H1 (cell line): Measurements from ENCODE around the gene CNBD2. TPM values are rescaled to one million over a fixed set of nuclear protein-coding genes. Genes with fewer than 3 reads are reported as not detected.
A peak's percentile ranks its signal among the peaks of the same experiment; 100 is the strongest.
"Not testable (repeated sequence)": the region's sequence is repeated elsewhere in the genome, so short reads cannot be mapped to it uniquely, and the experiment has no call there.

Experiments
- CTCF ChIA-PET: fragments of 300-600 bp; sonication (Branson Sonifier 250); formaldehyde crosslinking; loops from one replicate; lab custom pipeline; 2021; ENCODE audit not compliant: partially characterized antibody; lab: Charles Lee
- POLR2A ChIA-PET: fragments of 300-600 bp; sonication (Branson Sonifier 250); formaldehyde crosslinking; loops from one replicate; lab custom pipeline; 2021; ENCODE audit warnings: inconsistent platforms; ENCODE audit not compliant: partially characterized antibody; lab: Charles Lee
- DNase-seq, 2 experiments: peaks; one replicate each; pipeline versions ENCODE4 v3.0.0 to v3.0.0-alpha.2; 2010 to 2022; ENCODE audit warnings: low spot score in 2 of 2, low read depth in 1 of 2, mixed read lengths in 1 of 2
- FAIRE-seq: peaks from 2 replicates; lab custom pipeline; 2011; peaks lifted over from hg19 to GRCh38; lab: Jason Lieb, UNC
- H2AFZ ChIP-seq: 2 replicates; pipeline ENCODE4 v1.8.1; 2012; ENCODE audit warnings: low read length, inconsistent platforms
- H2AK5ac ChIP-seq: 2 replicates; pipeline ENCODE4 v1.6.1; 2013; ENCODE audit warnings: low read depth, low read length
- H2BK120ac ChIP-seq: replicated peaks from 2 replicates; pipeline ENCODE3; 2013; ENCODE audit warnings: low read depth, low read length, inconsistent platforms
- H2BK12ac ChIP-seq: 2 replicates; pipeline ENCODE4 v1.6.1; 2013; ENCODE audit warnings: low read depth, low read length
- H2BK15ac ChIP-seq: 2 replicates; pipeline ENCODE4 v1.6.1; 2013; ENCODE audit warnings: low read length
- H2BK20ac ChIP-seq: 2 replicates; pipeline ENCODE4 v1.6.1; 2013; ENCODE audit warnings: low read length
- H2BK5ac ChIP-seq: 2 replicates; pipeline ENCODE4 v1.6.1; 2013; ENCODE audit warnings: low read depth, low read length
- H3K14ac ChIP-seq: 2 replicates; pipeline ENCODE4 v1.6.1; 2013; ENCODE audit warnings: inconsistent platforms; ENCODE audit not compliant: insufficient read length
- H3K18ac ChIP-seq: 2 replicates; pipeline ENCODE4 v1.6.1; 2013; ENCODE audit warnings: low read length; ENCODE audit errors: extremely low read depth
- H3K23ac ChIP-seq: 2 replicates; pipeline ENCODE4 v1.6.1; 2013; ENCODE audit warnings: inconsistent platforms; ENCODE audit not compliant: insufficient read length
- H3K23me2 ChIP-seq: 2 replicates; pipeline ENCODE4 v1.6.1; 2013; ENCODE audit warnings: low read depth, low read length
- H3K27ac ChIP-seq: 2 replicates; pipeline ENCODE4 v1.6.1; 2011; ENCODE audit warnings: low read depth, low read length, inconsistent platforms
- H3K27me3 ChIP-seq, 4 experiments: replicated peaks in 1 of 4; 1 replicate in 1 of 4; 2 replicates in 3 of 4; pipeline versions ENCODE4 v1.6.1 to v1.8.1; 2011 to 2013; ENCODE audit warnings: low read length in 3 of 4, mild to moderate bottlenecking in 3 of 4, inconsistent platforms in 2 of 4, mixed read lengths in 2 of 4, moderate library complexity in 1 of 4; ENCODE audit not compliant: control insufficient read depth in 3 of 4, insufficient read depth in 3 of 4; ENCODE audit errors: extremely low read depth in 1 of 4
- H3K36me3 ChIP-seq, 4 experiments: 2 replicates each; pipeline versions ENCODE4 v1.6.1 to v1.8.1; 2011 to 2013; ENCODE audit warnings: mild to moderate bottlenecking in 4 of 4, low read length in 3 of 4, moderate library complexity in 2 of 4, control low read depth in 1 of 4, inconsistent platforms in 1 of 4; ENCODE audit not compliant: insufficient read depth in 4 of 4, control insufficient read depth in 2 of 4
- H3K4ac ChIP-seq: replicated peaks from 2 replicates; pipeline ENCODE3; 2013; ENCODE audit warnings: low read length, low read depth, mixed read lengths, inconsistent platforms; ENCODE audit not compliant: insufficient read length
- H3K4me1 ChIP-seq, 4 experiments: replicated peaks in 1 of 4; 1 replicate in 1 of 4; 2 replicates in 3 of 4; pipeline versions ENCODE4 v1.6.1 to v1.8.1; 2011 to 2013; ENCODE audit warnings: low read length in 3 of 4, inconsistent platforms in 2 of 4, mixed read lengths in 1 of 4; ENCODE audit not compliant: insufficient read depth in 4 of 4, control insufficient read depth in 3 of 4
- H3K4me2 ChIP-seq, 2 experiments: 2 replicates each; pipeline versions ENCODE4 v1.6.1 to v1.8.1; 2011 to 2013; ENCODE audit warnings: low read depth in 2 of 2, low read length in 2 of 2, control low read depth in 1 of 2, inconsistent platforms in 1 of 2, mild to moderate bottlenecking in 1 of 2; ENCODE audit not compliant: insufficient read depth in 1 of 2
- H3K4me3 ChIP-seq, 4 experiments: fragments of 200-600, 300-600 bp in 1 of 4; sonication (generic), shearing (Covaris generic), sonication (Bioruptor Twin) in 1 of 4; 2 replicates each; pipeline versions ENCODE4 v1.5.1 to v1.8.1; 2011 to 2016; ENCODE audit warnings: low read length in 4 of 4, low read depth in 3 of 4, control low read depth in 2 of 4, inconsistent platforms in 2 of 4, mild to moderate bottlenecking in 2 of 4, mixed read lengths in 1 of 4, moderate library complexity in 1 of 4; ENCODE audit not compliant: insufficient read depth in 2 of 4; ENCODE audit errors: extremely low read depth in 1 of 4
- H3K56ac ChIP-seq: replicated peaks from 2 replicates; pipeline ENCODE3; 2013; ENCODE audit warnings: low read depth, mild to moderate bottlenecking, mixed read lengths, low read length, inconsistent platforms; ENCODE audit not compliant: insufficient read length
- H3K79me1 ChIP-seq: 2 replicates; pipeline ENCODE4 v1.6.1; 2013; ENCODE audit warnings: low read depth, low read length, control low read depth
- H3K79me2 ChIP-seq, 2 experiments: 2 replicates each; pipeline versions ENCODE4 v1.6.1 to v1.8.1; 2012 to 2013; ENCODE audit warnings: low read length in 2 of 2, mild to moderate bottlenecking in 2 of 2, inconsistent platforms in 1 of 2; ENCODE audit not compliant: insufficient read depth in 2 of 2, control insufficient read depth in 1 of 2
- H3K9ac ChIP-seq, 4 experiments: replicated peaks in 1 of 4; 1 replicate in 1 of 4; 2 replicates in 3 of 4; pipeline versions ENCODE4 v1.6.1 to v1.8.1; 2011 to 2013; ENCODE audit warnings: low read depth in 3 of 4, low read length in 3 of 4, control low read depth in 2 of 4, mild to moderate bottlenecking in 2 of 4, moderate library complexity in 2 of 4, inconsistent platforms in 1 of 4; ENCODE audit errors: extremely low read depth in 1 of 4
- H3K9me3 ChIP-seq, 2 experiments: 2 replicates each; pipeline versions ENCODE4 v1.6.1 to v1.8.1; 2012 to 2013; ENCODE audit warnings: mild to moderate bottlenecking in 2 of 2, moderate library complexity in 2 of 2, control low read depth in 1 of 2, inconsistent platforms in 1 of 2, low read depth in 1 of 2, low read length in 1 of 2, mixed read lengths in 1 of 2; ENCODE audit not compliant: insufficient read depth in 2 of 2
- H4K20me1 ChIP-seq, 2 experiments: replicated peaks in 1 of 2; 2 replicates each; pipeline versions ENCODE3 to v1.8.1; 2011 to 2013; ENCODE audit warnings: inconsistent platforms in 2 of 2, low read length in 2 of 2, mild to moderate bottlenecking in 1 of 2; ENCODE audit not compliant: insufficient read depth in 2 of 2, control insufficient read depth in 1 of 2
- H4K5ac ChIP-seq: 2 replicates; pipeline ENCODE4 v1.6.1; 2013; ENCODE audit warnings: low read length, low read depth, mixed read lengths, inconsistent platforms; ENCODE audit not compliant: insufficient read length
- H4K8ac ChIP-seq: 2 replicates; pipeline ENCODE4 v1.8.0; 2013; ENCODE audit warnings: mild to moderate bottlenecking, moderate library complexity, low read length, inconsistent platforms; ENCODE audit not compliant: insufficient read depth; ENCODE audit errors: extremely low read depth
- H4K91ac ChIP-seq: replicated peaks from 2 replicates; pipeline ENCODE3; 2013; ENCODE audit warnings: low read length, mixed read lengths, inconsistent platforms; ENCODE audit not compliant: insufficient read length
- CTCF ChIP-seq, 3 experiments: IDR thresholded peaks; 1 replicate in 2 of 3; 2 replicates in 1 of 3; pipeline versions ENCODE4 v1.5.1 to v1.6.1; 2011; ENCODE audit warnings: low read length in 3 of 3, mild to moderate bottlenecking in 3 of 3, inconsistent platforms in 2 of 3, low read depth in 1 of 3, moderate library complexity in 1 of 3; ENCODE audit not compliant: insufficient read depth in 1 of 3; ENCODE audit errors: control extremely low read depth in 1 of 3
- EZH2 ChIP-seq: fragments of 200-600 bp; sonication (generic); IDR thresholded peaks from 2 replicates; pipeline ENCODE4 v1.7.1; 2012; ENCODE audit warnings: low read depth, mild to moderate bottlenecking, moderate library complexity, low read length, inconsistent platforms; ENCODE audit not compliant: severe bottlenecking
- GABPA ChIP-seq: IDR thresholded peaks from 2 replicates; pipeline ENCODE4 v1.6.1; 2011; ENCODE audit warnings: mild to moderate bottlenecking, low read length, moderate library complexity, borderline replicate concordance; ENCODE audit not compliant: insufficient read depth
- KDM1A ChIP-seq: fragments of 200-600, 300-600 bp; sonication (generic); IDR thresholded peaks from 2 replicates; pipeline ENCODE4 v1.7.1; 2016; ENCODE audit warnings: mild to moderate bottlenecking, low read length, borderline replicate concordance
- MAFK ChIP-seq: IDR thresholded peaks from 2 replicates; pipeline ENCODE4 v1.6.1; 2012; ENCODE audit warnings: low read depth, mild to moderate bottlenecking, improper control_type of control experiment, low read length
- MAX ChIP-seq: IDR thresholded peaks from 2 replicates; pipeline ENCODE4 v1.6.1; 2012; ENCODE audit warnings: inconsistent platforms
- POLR2A ChIP-seq, 2 experiments: IDR thresholded peaks; 1 replicate in 1 of 2; 2 replicates in 1 of 2; pipeline ENCODE4 v1.6.1; 2011; ENCODE audit warnings: low read depth in 2 of 2, low read length in 2 of 2, mild to moderate bottlenecking in 2 of 2; ENCODE audit errors: control extremely low read depth in 1 of 2
- RBBP5 ChIP-seq: IDR thresholded peaks from 2 replicates; pipeline ENCODE4 v1.7.1; 2012; ENCODE audit warnings: low read depth, mild to moderate bottlenecking, inconsistent platforms, low read length, moderate library complexity, borderline replicate concordance
- SIRT6 ChIP-seq: IDR thresholded peaks from one replicate; pipeline ENCODE4 v1.7.1; 2012; ENCODE audit warnings: low read length, inconsistent platforms
- TCF12 ChIP-seq: IDR thresholded peaks from 2 replicates; pipeline ENCODE4 v1.6.1; 2011; ENCODE audit warnings: low read depth, mild to moderate bottlenecking, low read length
- WGBS, 2 experiments: shearing (Covaris generic) in 1 of 2; methylation state at CpG; one replicate each; pipeline versions ENCODE4 v1.1.6 to v1.1.7; 2013 to 2015; ENCODE audit warnings: low lambda C conversion rate in 2 of 2, mixed read lengths in 2 of 2, inconsistent platforms in 1 of 2, low coverage in 1 of 2, missing lambda C conversion rate in 1 of 2; ENCODE audit not compliant: insufficient replicate concordance in 2 of 2, insufficient coverage in 1 of 2, insufficient read length in 1 of 2; ENCODE audit errors: extremely low coverage in 1 of 2, missing lambda C conversion rate in 1 of 2; 5-methylcytosine and 5-hydroxymethylcytosine counted together
- polyA plus RNA-seq, 7 experiments: library from polyadenylated mRNA; depleted of rRNA in 3 of 7; stranded (reverse) in 5 of 7; unstranded in 2 of 7; fragments of >200 nt in 5 of 7; fragments of 200-250 nt in 2 of 7; gene quantifications; 1 replicate in 5 of 7; 2 replicates in 1 of 7; 4 replicates in 1 of 7; pipeline versions ENCODE4 v1.2.1 to v1.2.3, GENCODE V29; 2011 to 2013; ENCODE audit warnings: missing spikeins in 2 of 7, mixed read lengths in 2 of 7
- total RNA-seq: library from RNA; stranded (reverse); fragmentation: NEBNext Ultra II Directional; extraction: Animal tissue kit (Norgen Biotek cat#: 25700); gene quantifications from 2 replicates; pipeline ENCODE4 v1.2.1, GENCODE V29; 2021

Gene CNBD2
- total and polyA plus RNA-seq, 2 of the 8 experiments (the other 6 are each of a cell fraction or from before 2014, with no cell fraction given), result 2.6 to 4.5 TPM

GRCh38 chr20:35994994-35995453, 26.6 kb downstream of the CNBD2 start (continued):
- TF ChIP-seq CTCF (IDR thresholded peaks at IDR 0.05; ENCODE audit: control extremely low read depth in 1 of 3, insufficient read depth in 1 of 3, low read depth in 1 of 3, low read length in 3 of 3) (peak; percentile 88 to 92 (median 92)), SIRT6 (no peak), POLR2A (IDR thresholded peaks at IDR 0.05; ENCODE audit: control extremely low read depth in 1 of 2, low read depth in 2 of 2, low read length in 2 of 2) (no peak), EZH2 (no peak), MAX (peak; percentile 28; the same call in 1 of the 2 replicates), MAFK (no peak), KDM1A (no peak), TCF12 (peak; percentile 65; the same call in 1 of the 2 replicates), RBBP5 (no peak), GABPA (no peak)
- TF ChIP-seq, all 59 proteins: peak for 7

- H3K9ac ChIP-seq, H3K27ac ChIP-seq, H3K56ac ChIP-seq, H4K20me1 ChIP-seq, POLR2A ChIA-PET, H2AFZ ChIP-seq, H3K14ac ChIP-seq, H3K79me2 ChIP-seq, H2AK5ac ChIP-seq, H4K8ac ChIP-seq, H4K5ac ChIP-seq, H2BK120ac ChIP-seq, H2BK15ac ChIP-seq, H3K36me3 ChIP-seq, H3K79me1 ChIP-seq, DNase-seq, H3K9me3 ChIP-seq, H4K91ac ChIP-seq, FAIRE-seq, H3K23me2 ChIP-seq, H3K4me2 ChIP-seq, H3K4me3 ChIP-seq, H2BK20ac ChIP-seq, H3K23ac ChIP-seq, H3K27me3 ChIP-seq, H3K4ac ChIP-seq, H2BK12ac ChIP-seq, H2BK5ac ChIP-seq, H3K4me1 ChIP-seq, H3K18ac ChIP-seq: not testable (repeated sequence)
- WGBS, 2 experiments, result 84% methylated on average over 8 of the region's 8 CpGs; no CpG with 5 or more reads in 1 of the 2 experiments
- CTCF ChIA-PET, result interaction anchor here (0.7 to 11.8 kb wide), 11 partner anchors 11 to 140 kb away, joined by 3 to 244 read pairs (median 4); no protein-coding TSS in a partner anchor
These were observed 28.1 kb downstream of the CNBD2 start for GRCh38 chr20:35996492-35996891.
